GM23248 (cell line): Measurements from ENCODE around the gene DDX28. TPM values are rescaled to one million over a fixed set of nuclear protein-coding genes. Genes with fewer than 3 reads are reported as not detected.

Source experiments
- DNase-seq: peaks from one replicate; pipeline ENCODE4 v3.0.0-alpha.2; 2015
- H2AFZ ChIP-seq: fragments of 200-600 bp; sonication (generic); 2 replicates; pipeline ENCODE4 v1.6.1; 2016; ENCODE audit warnings: antibody characterized with exemption
- H3F3A ChIP-seq: fragments of 200-600 bp; sonication (generic); 2 replicates; pipeline ENCODE4 v1.6.1; 2016; ENCODE audit warnings: mild to moderate bottlenecking, antibody characterized with exemption, mixed run types; ENCODE audit not compliant: insufficient read depth
- H3K27ac ChIP-seq: fragments of 200-600 bp; sonication (generic); 2 replicates; pipeline ENCODE4 v1.5.1; 2016; ENCODE audit warnings: mild to moderate bottlenecking
- H3K27me3 ChIP-seq: fragments of 200-600 bp; sonication (generic); replicated peaks from 2 replicates; pipeline ENCODE4 v1.6.1; 2016; ENCODE audit warnings: mild to moderate bottlenecking; ENCODE audit not compliant: insufficient read depth
- H3K36me3 ChIP-seq: fragments of 200-600 bp; sonication (generic); 2 replicates; pipeline ENCODE4 v1.6.1; 2016; ENCODE audit warnings: low read depth, mild to moderate bottlenecking
- H3K4me1 ChIP-seq: fragments of 200-600 bp; sonication (generic); 2 replicates; pipeline ENCODE4 v1.6.1; 2016; ENCODE audit warnings: mild to moderate bottlenecking; ENCODE audit not compliant: insufficient read depth
- H3K4me2 ChIP-seq: fragments of 200-600 bp; sonication (generic); one replicate; pipeline ENCODE4 v1.6.1; 2016; ENCODE audit warnings: mild to moderate bottlenecking; ENCODE audit not compliant: unreplicated experiment
- H3K4me3 ChIP-seq: fragments of 200-600 bp; sonication (generic); 2 replicates; pipeline ENCODE4 v1.5.1; 2016; ENCODE audit warnings: mild to moderate bottlenecking
- H3K79me2 ChIP-seq: fragments of 200-600 bp; sonication (generic); 2 replicates; pipeline ENCODE4 v1.6.1; 2016; ENCODE audit warnings: mild to moderate bottlenecking; ENCODE audit not compliant: insufficient read depth
- H3K9ac ChIP-seq: fragments of 200-600 bp; sonication (generic); 2 replicates; pipeline ENCODE4 v1.6.1; 2016; ENCODE audit warnings: mild to moderate bottlenecking
- H3K9me2 ChIP-seq: fragments of 200-600 bp; sonication (generic); 2 replicates; pipeline ENCODE4 v1.6.1; 2016; ENCODE audit warnings: mixed run types, mild to moderate bottlenecking, moderate library complexity; ENCODE audit not compliant: insufficient read depth
- H3K9me3 ChIP-seq: fragments of 200-600 bp; sonication (generic); one replicate; pipeline ENCODE4 v1.6.1; 2017; ENCODE audit warnings: low read depth
- H4K20me1 ChIP-seq: fragments of 200-600 bp; sonication (generic); 2 replicates; pipeline ENCODE4 v1.6.0; 2016; ENCODE audit not compliant: insufficient read depth
- EZH2 ChIP-seq: fragments of 200-600 bp; sonication (generic); IDR thresholded peaks from 2 replicates; pipeline ENCODE4 v1.6.1; 2018; ENCODE audit warnings: antibody characterized with exemption, mild to moderate bottlenecking; ENCODE audit not compliant: insufficient read depth, poor library complexity, severe bottlenecking
- EZH2phosphoT487 ChIP-seq: fragments of 200-600 bp; sonication (generic); IDR thresholded peaks from 2 replicates; pipeline ENCODE4 v1.6.1; 2018; ENCODE audit warnings: antibody characterized with exemption, moderate library complexity, mild to moderate bottlenecking, low read depth; ENCODE audit not compliant: insufficient read depth
- WGBS, 2 experiments: methylation state at CpG; one replicate each; pipeline ENCODE4 v1.1.6; 2015 to 2017; ENCODE audit warnings: low lambda C conversion rate in 2 of 2, low coverage in 1 of 2; ENCODE audit errors: missing lambda C conversion rate in 2 of 2; 5-methylcytosine and 5-hydroxymethylcytosine counted together
- in situ Hi-C: fragments of 300-500 bp; cut with MboI; formaldehyde crosslinking; loops from 2 replicates; pipeline ENCODE4 v1.15.0; 2020
- polyA plus RNA-seq: library from polyadenylated mRNA; unstranded; fragments of >200 nt; fragmentation: Nextera tagmentation; extraction: Ambion mirVana; gene quantifications from 2 replicates; pipeline ENCODE4 v1.2.1, GENCODE V29; 2016
- total RNA-seq: library from RNA; depleted of rRNA; stranded (reverse); fragments of >200 nt; shearing (Covaris generic); gene quantifications from 2 replicates; pipeline ENCODE4 v1.2.3, GENCODE V29; 2014

Gene DDX28
- total and polyA plus RNA-seq, 2 experiments from 2014 or later, result 8.8 to 9.0 TPM

GRCh38 chr16:68041783-68042182 lies 18.8 kb upstream of the DDX28 start:
- Histone ChIP-seq H3K36me3 (no peaks in the 10 kb centered on the region), H3K9me2 (no peaks in the 10 kb centered on the region), H3K9me3 (no peaks in the 10 kb centered on the region), H3K4me3 (no peak overlapping the region), H3K4me2 (no peak overlapping the region), H4K20me1 (no peaks in the 10 kb centered on the region), H2AFZ (no peak overlapping the region), H3K4me1 (no peaks in the 10 kb centered on the region), H3K27me3 (no peaks in the 10 kb centered on the region), H3K79me2 (no peaks in the 10 kb centered on the region), H3K27ac (no peak overlapping the region), H3K9ac (no peak overlapping the region), H3F3A (no peaks in the 10 kb centered on the region; the same call in 1 of the 2 replicates)
- in situ Hi-C loops, result no loop called here
- no peak for TF ChIP-seq EZH2phosphoT487
- TF ChIP-seq EZH2, result no peak
- WGBS, 2 experiments, result 98 to 100% methylated on average over 2 of the region's 2 CpGs
- DNase-seq, result no peak

- no peaks in the 10 kb centered on the region for H3K27me3 ChIP-seq
- H3K36me3 ChIP-seq, result no peaks in the 10 kb centered on the region
- H3F3A ChIP-seq, result no peaks in the 10 kb centered on the region; the same call in 1 of the 2 replicates
- in situ Hi-C loops, result no loop called here
- no peak overlapping the region for H3K4me2 ChIP-seq
- H3K9me3 ChIP-seq, result no peaks in the 10 kb centered on the region
- H3K9ac ChIP-seq, result no peak overlapping the region
- no peak overlapping the region for H3K4me3 ChIP-seq
- TF ChIP-seq EZH2phosphoT487, result no peak
- TF ChIP-seq EZH2, result no peak
- H3K79me2 ChIP-seq, result no peaks in the 10 kb centered on the region
- DNase-seq, result peak; percentile 66
- H3K4me1 ChIP-seq, result no peaks in the 10 kb centered on the region
- no peak overlapping the region for H3K27ac ChIP-seq
- H3K9me2 ChIP-seq, result no peaks in the 10 kb centered on the region
- H2AFZ ChIP-seq, result no peak overlapping the region
- 62 to 67% methylated on average over 13 to 14 of the region's 14 CpGs for WGBS, 2 experiments
- no peaks in the 10 kb centered on the region for H4K20me1 ChIP-seq
These were observed 17.7 kb upstream of the DDX28 start for GRCh38 chr16:68040506-68041288.

- TF ChIP-seq EZH2, result no peak
- in situ Hi-C loops, result no loop called here
- DNase-seq, result no peak
These were observed 15.0 kb upstream of the DDX28 start for GRCh38 chr16:68037841-68038597.

GRCh38 chr16:68035227-68035626 lies 12.2 kb upstream of the DDX28 start:
- Histone ChIP-seq H3K9me2 (no peaks in the 10 kb centered on the region), H3K36me3 (no peaks in the 10 kb centered on the region), H3K4me3 (no peak overlapping the region), H3K4me1 (peaks cover 8% of the 10 kb centered on the region; the same call in 1 of the 2 replicates), H3K27ac (no peak overlapping the region), H4K20me1 (no peaks in the 10 kb centered on the region), H3K27me3 (no peaks in the 10 kb centered on the region), H3K9me3 (no peaks in the 10 kb centered on the region), H2AFZ (no peak overlapping the region), H3K79me2 (no peaks in the 10 kb centered on the region), H3F3A (no peaks in the 10 kb centered on the region; the same call in 1 of the 2 replicates), H3K9ac (no peak overlapping the region), H3K4me2 (no peak overlapping the region)
- in situ Hi-C loops, result no loop called here
- WGBS, 2 experiments, result 89 to 96% methylated on average over 2 of the region's 2 CpGs
- DNase-seq, result no peak
- TF ChIP-seq EZH2phosphoT487, result no peak
- no peak for TF ChIP-seq EZH2

More at GRCh38 chr16:68037841-68038597, 15.0 kb upstream of the DDX28 start:
- no peaks in the 10 kb centered on the region for H3K27me3 ChIP-seq
- H3K4me3 ChIP-seq, result no peak overlapping the region
- no peaks in the 10 kb centered on the region for H3K79me2 ChIP-seq
- no peaks in the 10 kb centered on the region for H3K36me3 ChIP-seq
- no peaks in the 10 kb centered on the region for H4K20me1 ChIP-seq
- H3K9ac ChIP-seq, result no peak overlapping the region
- H3F3A ChIP-seq, result no peaks in the 10 kb centered on the region; the same call in 1 of the 2 replicates
- 88 to 91% methylated on average over 9 of the region's 9 CpGs for WGBS, 2 experiments
- H3K4me1 ChIP-seq, result no peaks in the 10 kb centered on the region
- no peak overlapping the region for H2AFZ ChIP-seq
- H3K27ac ChIP-seq, result no peak overlapping the region
- H3K4me2 ChIP-seq, result no peak overlapping the region
- no peaks in the 10 kb centered on the region for H3K9me2 ChIP-seq
- no peaks in the 10 kb centered on the region for H3K9me3 ChIP-seq
